HL-60 (cell line): ENCODE results near the gene COLQ.

Experiments used
- DNase-seq, 2 experiments: peaks; one replicate each; pipeline ENCODE4 v3.0.0-alpha.2; 2010 to 2020; ENCODE audit warnings: low read depth in 1 of 2, low spot score in 1 of 2
- H3K27ac ChIP-seq: fragments of 250-450 bp; sonication (Bioruptor Pico); replicated peaks from 2 replicates; pipeline ENCODE4 v1.5.1; 2020; ENCODE audit warnings: mild to moderate bottlenecking, moderate library complexity
- H3K27me3 ChIP-seq: fragments of 250-450 bp; sonication (Bioruptor Pico); 2 replicates; pipeline ENCODE4 v1.5.1; 2021; ENCODE audit warnings: mild to moderate bottlenecking, moderate library complexity; ENCODE audit not compliant: insufficient read depth, poor library complexity, severe bottlenecking
- H3K4me3 ChIP-seq: replicated peaks from 2 replicates; pipeline ENCODE4 v1.5.1; 2011; ENCODE audit warnings: mild to moderate bottlenecking, control low read depth, low read length; ENCODE audit not compliant: insufficient read depth
- GABPA ChIP-seq: IDR thresholded peaks from 2 replicates; pipeline ENCODE4 v1.6.1; 2012; ENCODE audit warnings: low read depth
- POLR2AphosphoS5 ChIP-seq: IDR thresholded peaks from 2 replicates; pipeline ENCODE4 v1.6.1; 2012; ENCODE audit warnings: low read depth
- SPI1 ChIP-seq: IDR thresholded peaks from 2 replicates; pipeline ENCODE4 v1.6.1; 2012; ENCODE audit warnings: low read depth, mild to moderate bottlenecking, borderline replicate concordance
- TF ChIP-seq, protein P1 (sequence below): IDR thresholded peaks from 2 replicates; pipeline ENCODE4 v1.6.1; 2012; ENCODE audit warnings: low read depth; ENCODE audit not compliant: insufficient replicate concordance
- TF ChIP-seq, protein P2 (sequence below): IDR thresholded peaks from one replicate; pipeline ENCODE4 v1.5.1; 2011; ENCODE audit warnings: low read length, control low read depth, inconsistent platforms; ENCODE audit not compliant: insufficient read depth

The COLQ gene

DNA sequence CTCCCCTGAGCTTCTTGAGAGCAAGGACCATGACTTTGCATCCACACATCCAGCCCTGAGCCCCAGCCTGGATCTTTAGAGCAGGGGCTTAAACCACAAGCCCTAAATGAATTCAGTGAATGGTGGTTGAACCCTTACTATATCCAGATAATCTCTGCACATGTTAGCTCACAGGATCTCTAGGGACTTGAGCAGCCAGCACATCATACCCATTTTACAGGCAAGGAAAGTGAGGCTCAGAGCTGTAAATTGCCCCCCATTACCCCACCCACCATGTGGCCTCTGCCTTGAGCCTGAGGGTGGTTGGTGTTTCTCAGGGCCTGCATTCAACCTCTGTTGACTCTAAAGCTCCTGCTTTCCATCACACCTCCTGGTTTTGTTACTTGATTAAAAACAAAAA, 66.5 kb downstream of the COLQ start:
- no peak for TF ChIP-seq POLR2AphosphoS5
- TF ChIP-seq, protein P1, sequence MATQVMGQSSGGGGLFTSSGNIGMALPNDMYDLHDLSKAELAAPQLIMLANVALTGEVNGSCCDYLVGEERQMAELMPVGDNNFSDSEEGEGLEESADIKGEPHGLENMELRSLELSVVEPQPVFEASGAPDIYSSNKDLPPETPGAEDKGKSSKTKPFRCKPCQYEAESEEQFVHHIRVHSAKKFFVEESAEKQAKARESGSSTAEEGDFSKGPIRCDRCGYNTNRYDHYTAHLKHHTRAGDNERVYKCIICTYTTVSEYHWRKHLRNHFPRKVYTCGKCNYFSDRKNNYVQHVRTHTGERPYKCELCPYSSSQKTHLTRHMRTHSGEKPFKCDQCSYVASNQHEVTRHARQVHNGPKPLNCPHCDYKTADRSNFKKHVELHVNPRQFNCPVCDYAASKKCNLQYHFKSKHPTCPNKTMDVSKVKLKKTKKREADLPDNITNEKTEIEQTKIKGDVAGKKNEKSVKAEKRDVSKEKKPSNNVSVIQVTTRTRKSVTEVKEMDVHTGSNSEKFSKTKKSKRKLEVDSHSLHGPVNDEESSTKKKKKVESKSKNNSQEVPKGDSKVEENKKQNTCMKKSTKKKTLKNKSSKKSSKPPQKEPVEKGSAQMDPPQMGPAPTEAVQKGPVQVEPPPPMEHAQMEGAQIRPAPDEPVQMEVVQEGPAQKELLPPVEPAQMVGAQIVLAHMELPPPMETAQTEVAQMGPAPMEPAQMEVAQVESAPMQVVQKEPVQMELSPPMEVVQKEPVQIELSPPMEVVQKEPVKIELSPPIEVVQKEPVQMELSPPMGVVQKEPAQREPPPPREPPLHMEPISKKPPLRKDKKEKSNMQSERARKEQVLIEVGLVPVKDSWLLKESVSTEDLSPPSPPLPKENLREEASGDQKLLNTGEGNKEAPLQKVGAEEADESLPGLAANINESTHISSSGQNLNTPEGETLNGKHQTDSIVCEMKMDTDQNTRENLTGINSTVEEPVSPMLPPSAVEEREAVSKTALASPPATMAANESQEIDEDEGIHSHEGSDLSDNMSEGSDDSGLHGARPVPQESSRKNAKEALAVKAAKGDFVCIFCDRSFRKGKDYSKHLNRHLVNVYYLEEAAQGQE = no peak
- no peak for TF ChIP-seq GABPA
- TF ChIP-seq SPI1 = no peak
- TF ChIP-seq, protein P2, sequence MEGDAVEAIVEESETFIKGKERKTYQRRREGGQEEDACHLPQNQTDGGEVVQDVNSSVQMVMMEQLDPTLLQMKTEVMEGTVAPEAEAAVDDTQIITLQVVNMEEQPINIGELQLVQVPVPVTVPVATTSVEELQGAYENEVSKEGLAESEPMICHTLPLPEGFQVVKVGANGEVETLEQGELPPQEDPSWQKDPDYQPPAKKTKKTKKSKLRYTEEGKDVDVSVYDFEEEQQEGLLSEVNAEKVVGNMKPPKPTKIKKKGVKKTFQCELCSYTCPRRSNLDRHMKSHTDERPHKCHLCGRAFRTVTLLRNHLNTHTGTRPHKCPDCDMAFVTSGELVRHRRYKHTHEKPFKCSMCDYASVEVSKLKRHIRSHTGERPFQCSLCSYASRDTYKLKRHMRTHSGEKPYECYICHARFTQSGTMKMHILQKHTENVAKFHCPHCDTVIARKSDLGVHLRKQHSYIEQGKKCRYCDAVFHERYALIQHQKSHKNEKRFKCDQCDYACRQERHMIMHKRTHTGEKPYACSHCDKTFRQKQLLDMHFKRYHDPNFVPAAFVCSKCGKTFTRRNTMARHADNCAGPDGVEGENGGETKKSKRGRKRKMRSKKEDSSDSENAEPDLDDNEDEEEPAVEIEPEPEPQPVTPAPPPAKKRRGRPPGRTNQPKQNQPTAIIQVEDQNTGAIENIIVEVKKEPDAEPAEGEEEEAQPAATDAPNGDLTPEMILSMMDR = no peak
- no peak for DNase-seq
- no peak overlapping the region for H3K27ac ChIP-seq
- H3K4me3 ChIP-seq = no peak overlapping the region
- H3K27me3 ChIP-seq = no peaks in the 10 kb centered on the region

DNA sequence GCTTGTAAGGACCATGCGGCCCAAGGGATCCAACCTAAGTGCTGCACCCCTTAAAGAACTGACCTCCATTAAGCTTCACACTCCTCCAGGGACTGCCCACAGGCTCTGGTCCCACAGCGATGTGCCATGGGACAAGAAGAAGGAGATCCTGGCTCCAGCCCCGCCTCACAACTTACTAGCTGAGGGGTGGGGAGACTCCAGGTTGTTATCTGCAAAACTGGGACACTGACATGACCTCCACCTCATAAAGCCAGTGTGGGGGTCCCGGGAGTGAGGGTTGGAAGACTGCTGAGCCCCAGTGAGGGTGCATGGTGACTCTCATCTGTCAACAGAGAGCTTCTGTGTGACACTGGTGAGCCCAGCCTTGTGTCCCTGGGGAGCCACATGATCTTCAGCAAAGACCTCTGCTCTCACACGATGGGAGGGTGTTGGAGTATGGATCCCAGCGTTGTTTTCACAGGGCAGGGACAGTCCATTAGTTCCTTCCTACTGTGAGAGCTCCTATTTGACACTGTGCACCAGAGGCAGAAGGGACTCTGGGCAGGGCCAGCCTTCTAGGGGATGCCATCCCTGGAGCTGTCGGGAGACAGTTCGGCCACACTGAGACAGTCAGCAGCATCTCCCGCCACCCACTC, 67.4 kb downstream of the COLQ start:
- no peaks in the 10 kb centered on the region for H3K27me3 ChIP-seq
- TF ChIP-seq SPI1 (no peak), GABPA (no peak), POLR2AphosphoS5 (no peak)
- TF ChIP-seq, protein P1 = no peak
- TF ChIP-seq, protein P2 = no peak
- H3K4me3 ChIP-seq = no peak overlapping the region
- no peak for DNase-seq
- no peak overlapping the region for H3K27ac ChIP-seq

DNA sequence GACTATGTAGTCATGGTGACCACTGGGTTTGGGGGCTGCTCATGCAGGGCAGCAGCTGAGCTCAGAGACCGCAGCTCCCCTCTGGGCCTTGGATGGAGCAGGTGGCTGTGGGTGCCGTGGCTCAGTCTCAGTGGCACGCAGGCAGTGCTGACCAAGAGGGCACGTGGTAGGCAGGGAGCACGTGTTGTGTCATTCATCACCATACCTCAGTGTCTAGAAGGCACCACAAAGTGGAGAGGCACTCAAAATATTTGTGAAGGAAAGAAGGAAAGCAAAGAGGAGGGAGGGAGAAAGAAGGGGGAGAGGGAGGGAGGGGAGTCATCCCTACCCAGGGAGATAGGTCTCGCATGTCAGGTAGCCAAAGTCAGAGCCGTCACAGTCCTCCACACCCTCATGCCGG, 68.0 kb downstream of the COLQ start:
- H3K27ac ChIP-seq = no peak overlapping the region
- DNase-seq = no peak
- TF ChIP-seq, protein P1 = no peak
- TF ChIP-seq POLR2AphosphoS5 = no peak
- no peak for TF ChIP-seq GABPA
- TF ChIP-seq, protein P2 = no peak
- no peak for TF ChIP-seq SPI1
- no peak overlapping the region for H3K4me3 ChIP-seq
- no peaks in the 10 kb centered on the region for H3K27me3 ChIP-seq
